ENCODE results near the gene HMGB2. TPM values are rescaled to one million over a fixed set of nuclear protein-coding genes. Genes with fewer than 3 reads are reported as not detected.
A peak's percentile ranks its signal among the peaks of the same experiment; 100 is the strongest.

Gene HMGB2
- total RNA-seq (2014; rRNA removed; shearing (Covaris generic)): 254 and 259 TPM in 2 replicates

DNA sequence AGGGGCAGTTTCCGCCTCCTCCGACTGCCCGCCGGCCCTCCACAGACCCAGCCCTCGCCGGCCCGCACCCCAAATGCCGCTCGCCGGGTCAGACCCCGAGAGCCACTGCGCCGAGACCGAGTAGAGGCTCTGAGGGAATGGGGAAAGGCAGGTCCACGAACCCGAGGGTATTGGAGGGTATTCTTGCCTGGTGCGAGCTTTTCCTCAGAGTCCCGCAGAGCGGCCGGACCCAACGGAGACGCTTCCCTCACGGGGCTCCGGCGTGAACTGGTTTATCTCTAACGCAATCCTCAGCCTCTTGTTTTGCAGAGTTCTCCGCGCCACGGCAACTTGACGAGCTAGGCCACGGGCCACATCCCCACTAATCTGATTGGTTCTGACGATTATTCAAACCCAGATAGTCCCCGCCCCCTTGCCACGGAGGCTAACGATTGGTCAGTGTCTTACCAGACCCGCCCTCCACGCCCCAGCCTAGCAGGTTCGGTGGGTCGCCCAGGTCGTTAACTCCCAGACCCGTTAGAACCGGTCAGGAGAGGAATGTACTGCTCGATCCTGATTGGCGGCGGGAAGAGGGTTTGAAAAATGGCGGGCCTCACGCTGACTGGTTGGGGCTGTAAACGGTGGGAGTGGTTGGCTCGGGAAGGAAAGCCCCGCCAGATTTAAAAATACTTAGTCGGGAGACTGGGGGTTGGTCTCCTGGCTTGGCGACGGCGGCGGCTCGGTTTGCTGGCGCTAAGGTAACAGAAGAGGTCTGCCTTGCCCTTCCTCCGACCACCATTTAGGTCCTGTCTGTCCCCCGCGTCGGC, at the start of gene HMGB2:
Gene HMGB2, minus strand, starts transcription at position 274 of the 806 bp plus-strand sequence. CDS start 709 bp downstream, outside the sequence.
- DNase-seq (ENCODE audit: low read depth): peak; percentile 99

DNA sequence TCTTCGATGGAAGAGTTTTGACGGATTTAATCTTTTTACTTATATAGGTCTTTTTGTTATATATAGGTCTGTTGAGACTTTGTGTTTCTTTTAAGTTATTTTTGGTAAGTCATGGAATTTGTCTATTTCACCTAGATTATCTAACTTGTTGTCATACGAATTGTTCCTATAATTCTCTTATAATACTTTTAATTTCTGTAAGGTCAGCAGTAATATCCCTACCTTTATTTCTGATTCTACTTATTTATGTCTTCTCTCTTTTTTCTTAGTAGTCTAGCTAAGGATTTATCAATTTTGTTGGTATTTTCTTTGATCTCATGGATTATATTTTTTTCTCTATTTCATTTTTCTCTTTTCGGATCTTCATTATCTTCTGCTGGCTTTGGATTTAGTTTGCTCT, 48.2 kb upstream of the HMGB2 start:
- DNase-seq (ENCODE audit: low read depth): no peak

DNA sequence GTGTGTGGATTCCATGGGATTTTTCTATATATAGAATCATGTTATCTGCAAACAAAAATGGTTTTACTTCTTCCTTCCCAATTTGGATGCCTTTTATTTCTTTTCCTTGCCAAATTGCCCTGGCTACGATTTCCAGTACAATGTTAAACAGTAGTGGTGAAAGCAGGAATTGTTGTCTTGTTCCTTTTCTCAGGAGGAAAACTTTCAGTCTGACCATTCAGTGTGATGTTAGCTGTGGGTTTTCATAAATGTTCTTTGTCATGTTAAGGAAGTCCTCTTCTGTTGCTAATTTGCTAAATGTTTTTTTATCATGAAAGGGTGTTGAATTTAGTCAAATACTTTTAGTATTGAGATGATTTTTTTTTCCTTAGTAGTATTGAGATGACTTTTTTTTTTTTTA, 47.5 kb upstream of the HMGB2 start:
- DNase-seq (ENCODE audit: low read depth): no peak

DNA sequence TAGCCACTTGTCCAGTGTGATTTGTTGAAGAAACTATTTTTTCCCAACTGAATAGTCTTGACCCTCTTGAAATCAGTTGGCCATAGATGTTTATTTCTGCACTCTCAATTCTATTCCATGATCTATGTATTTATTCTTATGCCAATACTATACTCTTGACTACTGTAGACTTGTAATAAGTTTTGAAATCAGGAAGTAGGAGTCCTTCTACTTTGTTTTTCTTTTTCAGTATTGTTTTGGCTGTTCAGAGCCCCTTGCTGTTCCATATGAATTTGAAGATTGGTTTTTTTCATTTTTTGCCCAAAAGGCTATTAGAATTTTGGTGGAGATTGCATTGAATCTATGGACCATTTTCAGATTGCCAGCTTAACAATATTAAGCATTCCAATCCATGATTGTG, 46.8 kb upstream of the HMGB2 start:
- no peak for DNase-seq (ENCODE audit: low read depth)

DNA sequence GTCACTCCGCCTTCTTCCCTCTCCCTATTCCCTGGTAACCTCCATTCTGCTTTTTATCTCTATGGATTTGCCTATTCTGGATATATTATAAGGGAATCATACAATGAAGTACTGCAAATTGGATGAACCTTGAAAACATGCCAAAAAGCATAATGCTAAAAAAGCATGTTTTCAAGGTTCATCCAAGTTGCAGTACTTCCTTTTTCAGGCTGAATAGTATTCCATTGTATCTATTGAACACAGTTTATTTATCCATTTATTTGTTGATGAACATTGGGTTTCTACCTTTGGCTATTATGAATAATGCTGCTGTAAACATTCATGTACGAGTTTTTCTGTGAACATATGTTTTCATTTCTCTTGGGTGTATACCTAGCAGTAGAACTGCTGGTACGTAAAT, 45.8 kb upstream of the HMGB2 start:
- DNase-seq (ENCODE audit: low read depth): no peak

DNA sequence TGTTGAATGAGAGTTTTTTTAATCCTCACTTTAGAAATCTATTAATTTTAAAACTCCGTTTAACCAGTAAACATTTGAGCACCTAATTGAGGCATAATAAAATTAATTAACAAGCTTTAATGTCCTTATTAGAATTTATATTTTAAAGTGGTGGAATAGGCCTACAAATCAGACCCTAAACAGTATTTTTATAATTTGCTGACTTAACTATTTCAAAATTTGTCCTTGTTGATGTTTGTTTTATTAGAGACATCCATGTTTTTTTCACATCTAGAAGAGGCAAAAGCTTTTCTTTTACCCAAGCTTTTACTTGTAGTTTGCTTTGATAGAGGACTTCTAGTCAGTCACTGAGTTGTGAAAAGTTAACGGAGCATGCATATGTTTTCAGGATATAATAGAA, 40.4 kb upstream of the HMGB2 start:
- DNase-seq (ENCODE audit: low read depth): no peak

DNA sequence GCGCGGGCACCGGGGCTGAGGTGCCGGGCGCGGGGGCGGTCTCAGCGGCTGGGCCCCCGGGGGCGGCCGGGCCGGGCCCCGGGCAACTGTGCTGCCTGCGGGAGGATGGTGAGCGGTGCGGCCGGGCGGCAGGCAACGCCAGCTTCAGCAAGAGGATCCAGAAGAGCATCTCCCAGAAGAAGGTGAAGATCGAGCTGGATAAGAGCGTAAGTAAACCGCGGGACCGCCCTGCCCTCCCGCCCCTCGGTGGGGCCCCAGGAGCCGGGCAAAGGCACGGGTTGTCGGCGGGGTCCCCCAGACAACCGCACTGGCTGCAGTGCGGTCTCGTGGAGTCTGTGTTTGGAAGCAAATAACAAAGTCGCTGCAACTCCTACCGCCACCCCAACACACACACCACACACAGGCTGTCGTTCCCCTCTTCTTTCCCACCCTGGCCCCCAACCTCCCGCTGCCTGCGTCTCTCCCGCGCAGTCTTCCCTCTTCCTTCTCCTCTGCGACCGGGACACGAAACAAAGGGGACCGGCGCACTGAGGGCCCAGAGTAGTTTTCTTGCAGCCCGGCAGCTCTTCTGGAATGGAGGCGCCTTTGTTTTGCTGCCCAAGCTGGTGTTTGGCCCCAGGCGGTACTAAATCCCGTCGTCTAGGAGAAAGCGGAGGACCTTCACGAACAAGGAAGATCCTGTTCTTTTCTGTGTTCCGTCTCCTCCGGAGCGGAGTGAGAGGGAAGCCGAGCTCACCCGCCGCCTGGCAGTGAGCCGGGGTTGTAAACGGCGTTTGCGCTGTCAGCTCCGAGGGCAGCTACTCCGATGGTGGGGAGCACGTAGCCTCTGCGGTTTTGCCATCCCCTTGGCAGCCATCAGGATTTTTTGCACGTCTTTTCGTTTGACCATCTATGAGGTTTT, 37.4 kb upstream of the HMGB2 start:
- DNase-seq (ENCODE audit: low read depth): peak; percentile 78

DNA sequence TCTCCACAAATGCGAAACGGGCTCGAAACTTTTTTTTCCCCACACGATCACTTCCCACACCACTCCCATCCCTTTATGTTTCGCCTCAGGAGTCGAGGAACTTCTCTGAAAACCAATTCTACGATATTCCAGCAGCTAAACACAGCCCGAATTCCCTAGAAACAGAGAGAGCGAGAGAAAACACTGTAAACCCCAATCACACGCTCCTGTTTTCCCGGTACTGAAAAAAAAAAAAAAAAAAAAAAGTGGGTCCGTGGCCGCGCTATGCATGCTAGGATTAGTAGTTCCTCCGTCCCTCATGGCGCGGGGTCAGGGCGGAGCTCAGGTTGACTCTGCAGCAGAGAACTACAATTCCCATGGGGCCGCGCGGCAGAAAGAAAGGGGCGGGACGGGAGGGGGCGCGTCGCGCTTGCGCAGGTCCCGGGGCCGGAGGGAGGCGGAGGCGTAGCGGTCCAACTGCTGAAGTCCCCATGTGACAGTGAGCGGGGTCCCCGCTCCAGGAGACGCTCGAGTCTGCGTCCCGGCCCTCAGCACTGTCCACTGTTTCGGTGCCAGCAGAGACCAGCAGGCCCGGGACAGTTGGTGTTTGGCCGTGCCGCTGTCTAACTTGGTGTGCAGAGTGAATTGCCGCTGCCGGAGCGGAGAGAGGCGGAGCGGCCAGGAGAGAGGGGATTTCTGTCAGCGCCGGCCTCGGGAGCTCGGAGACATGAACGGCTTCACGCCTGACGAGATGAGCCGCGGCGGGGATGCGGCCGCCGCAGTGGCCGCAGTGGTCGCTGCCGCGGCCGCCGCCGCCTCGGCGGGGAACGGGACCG, 36.5 kb upstream of the HMGB2 start, which contains the start of gene SAP30:
Gene SAP30, plus strand, starts transcription at position 478 of the 815 bp plus-strand sequence. Its CDS starts 229 bp downstream, at position 707.
- DNase-seq (ENCODE audit: low read depth): peak; percentile 96

DNA sequence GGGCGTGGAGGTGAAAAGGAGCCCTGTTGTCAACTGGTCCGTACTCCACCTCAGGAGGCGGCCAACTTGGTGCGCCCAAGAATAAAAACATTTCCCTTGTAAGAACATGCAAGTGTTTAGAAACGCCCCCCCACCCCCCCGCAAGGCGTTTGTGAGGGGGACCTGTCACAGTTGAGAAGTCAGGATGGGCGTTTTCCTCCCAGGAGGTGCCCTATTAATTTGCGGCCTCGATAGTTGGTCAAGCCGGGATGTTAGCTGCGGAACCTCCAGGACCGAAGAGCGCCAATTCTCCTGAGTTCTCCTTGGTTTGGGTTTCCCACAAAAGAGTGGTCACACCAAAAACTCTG, 35.9 kb upstream of the HMGB2 start:
- DNase-seq (ENCODE audit: low read depth): no peak

DNA sequence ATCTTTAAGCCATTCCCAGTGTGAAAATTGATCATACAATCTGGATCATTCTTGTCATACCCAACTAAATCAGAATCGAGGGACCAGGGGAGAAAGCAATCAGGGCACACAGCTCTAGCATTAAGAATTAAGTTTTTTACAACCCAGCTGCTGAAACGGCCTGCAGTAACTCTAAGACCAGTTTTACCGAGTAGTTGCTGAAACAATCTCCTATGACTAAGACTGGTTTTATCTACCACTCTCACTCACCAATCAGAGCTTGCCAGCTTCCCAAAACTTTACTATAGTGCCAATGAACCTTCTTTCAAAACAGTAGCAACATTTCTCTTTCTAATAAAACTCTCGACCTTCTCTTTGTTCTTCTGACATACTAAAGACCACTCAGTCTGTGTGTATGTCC, 33.8 kb upstream of the HMGB2 start:
- DNase-seq (ENCODE audit: low read depth): peak; percentile 62

DNA sequence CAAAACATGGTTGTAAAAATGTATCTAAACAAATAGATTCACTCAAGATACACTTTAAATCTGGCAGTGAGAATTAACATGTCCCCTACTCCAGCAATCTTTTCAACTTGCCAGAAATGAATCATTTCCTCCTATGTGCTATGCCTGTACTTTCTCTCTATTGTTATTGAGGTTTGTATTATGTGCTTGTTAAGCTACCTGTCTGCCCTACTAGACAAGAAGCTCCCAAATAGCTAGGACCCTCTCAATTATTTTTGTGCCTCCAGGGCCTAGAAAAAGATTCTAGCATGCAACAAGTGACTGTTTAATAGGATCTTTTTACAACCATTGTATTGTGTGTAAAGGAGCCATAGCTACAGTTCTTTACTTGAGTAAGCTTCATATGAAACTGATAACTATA, 33.1 kb upstream of the HMGB2 start:
- peak; percentile 11 for DNase-seq (ENCODE audit: low read depth)

DNA sequence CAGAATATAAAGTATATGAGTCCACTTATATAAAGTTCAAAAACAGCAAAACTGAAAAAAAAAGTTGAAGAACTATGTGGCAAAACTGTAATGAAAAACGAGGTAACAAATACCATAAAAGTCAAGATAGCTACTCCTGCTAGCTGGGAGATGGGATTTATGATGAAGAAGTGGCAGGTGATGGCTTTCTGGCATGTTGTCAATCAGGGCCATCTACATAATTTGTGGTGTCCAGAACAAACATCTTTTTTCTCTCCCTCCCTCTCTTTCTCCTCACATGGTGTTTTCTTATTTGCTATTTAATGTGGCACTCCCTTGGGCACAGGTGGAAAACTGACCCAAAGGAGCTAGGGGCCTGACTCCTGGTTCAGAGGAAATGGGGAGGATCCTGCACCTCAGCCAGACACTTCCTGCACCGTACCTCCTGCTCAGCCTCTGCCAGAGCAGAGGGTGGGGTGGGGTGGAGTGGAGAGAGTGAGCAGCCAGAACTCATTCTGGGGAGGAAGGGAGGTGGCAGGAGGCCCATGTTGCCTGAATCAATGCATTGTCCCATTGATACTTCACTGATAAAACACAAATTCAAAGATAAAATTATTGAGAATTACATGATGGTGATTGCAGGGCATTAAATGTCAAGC, 31.3 kb upstream of the HMGB2 start:
- no peak for DNase-seq (ENCODE audit: low read depth)

DNA sequence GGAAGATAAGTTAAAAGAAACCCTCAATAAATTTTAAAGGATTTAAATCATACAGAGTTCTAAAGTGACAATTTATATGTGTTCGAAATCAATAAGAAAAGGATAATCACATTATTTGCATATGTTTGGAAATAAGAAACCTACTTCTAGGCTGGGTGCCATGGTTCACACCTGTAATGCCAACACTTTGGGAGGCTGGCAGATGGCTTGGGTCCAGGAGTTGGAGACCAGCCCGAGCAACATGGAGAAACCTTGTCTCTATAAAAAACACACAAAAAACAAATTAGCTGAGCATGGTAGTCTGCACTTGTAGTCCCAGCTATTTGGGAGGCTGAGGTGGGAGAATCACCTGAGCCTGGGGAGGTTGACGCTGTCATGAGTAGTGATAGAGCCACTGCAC, 28.5 kb upstream of the HMGB2 start:
- DNase-seq (ENCODE audit: low read depth): no peak

DNA sequence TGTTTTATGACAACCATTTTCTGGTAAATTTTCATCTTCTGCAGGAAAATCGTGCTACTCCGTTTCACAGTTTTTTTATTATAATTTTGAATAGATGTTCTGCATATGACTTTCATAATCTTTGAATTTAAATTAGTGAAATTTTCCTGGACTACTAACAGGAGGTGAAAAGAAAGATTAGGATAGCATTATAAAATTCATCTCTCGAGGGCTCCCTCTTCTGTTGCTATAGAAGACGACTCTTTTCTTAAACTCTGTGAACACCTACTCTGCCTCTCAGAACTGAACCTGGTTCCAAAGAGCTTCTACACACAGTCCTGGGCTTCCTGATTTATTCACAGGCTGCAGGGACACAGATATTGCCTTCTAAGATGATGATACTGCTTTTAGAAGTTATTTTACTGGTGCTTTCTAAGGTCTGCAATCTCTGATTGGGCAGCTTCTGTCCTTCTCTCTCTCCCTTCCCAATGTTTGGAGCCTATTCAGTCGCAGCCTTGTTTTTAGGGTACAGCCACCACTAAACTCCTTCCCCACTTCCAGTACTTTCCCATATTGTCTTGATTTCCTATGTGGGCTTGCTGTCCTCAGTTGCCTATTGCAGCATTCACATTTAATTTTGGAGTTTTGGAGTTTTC, 26.5 kb upstream of the HMGB2 start:
- DNase-seq (ENCODE audit: low read depth): no peak

DNA sequence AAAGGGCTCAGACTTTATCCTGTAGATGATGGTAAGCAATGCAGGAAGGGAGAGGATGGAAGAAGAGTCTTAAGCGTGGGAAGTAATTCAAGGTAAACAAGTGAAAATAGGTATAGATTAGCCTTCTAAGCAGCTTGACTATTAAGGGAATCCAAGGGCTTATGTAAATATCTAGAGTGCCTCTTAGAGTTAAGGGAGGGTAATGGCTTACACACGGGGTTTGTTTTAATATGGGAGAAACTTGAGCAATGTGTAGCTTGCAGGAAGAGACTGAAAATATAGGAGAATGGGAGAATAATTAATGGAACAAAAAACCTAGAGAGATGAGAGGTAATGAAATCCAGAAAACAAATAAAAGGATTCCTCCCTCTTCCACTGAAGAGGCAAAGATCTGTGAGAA, 23.8 kb upstream of the HMGB2 start:
- DNase-seq (ENCODE audit: low read depth): no peak

DNA sequence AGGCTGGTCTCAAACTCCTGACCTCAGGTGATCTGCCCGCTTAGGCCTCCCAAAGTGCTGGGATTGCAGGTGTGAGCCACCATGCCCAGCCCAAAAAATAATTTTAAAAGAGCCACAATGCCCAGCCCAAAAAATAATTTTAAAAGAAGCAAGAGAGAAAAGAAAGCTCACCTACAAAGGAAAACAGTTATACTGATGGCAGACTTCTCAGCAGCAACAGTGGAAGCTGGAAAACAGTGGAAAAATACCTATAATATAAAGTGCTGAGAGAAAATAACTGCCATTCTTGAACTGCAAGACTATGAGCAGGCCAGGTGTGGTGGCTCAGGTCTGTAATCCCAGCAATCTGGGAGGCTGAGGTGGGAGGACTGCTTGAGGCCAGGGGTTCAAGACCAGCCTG, 13.3 kb upstream of the HMGB2 start:
- no peak for DNase-seq (ENCODE audit: low read depth)

DNA sequence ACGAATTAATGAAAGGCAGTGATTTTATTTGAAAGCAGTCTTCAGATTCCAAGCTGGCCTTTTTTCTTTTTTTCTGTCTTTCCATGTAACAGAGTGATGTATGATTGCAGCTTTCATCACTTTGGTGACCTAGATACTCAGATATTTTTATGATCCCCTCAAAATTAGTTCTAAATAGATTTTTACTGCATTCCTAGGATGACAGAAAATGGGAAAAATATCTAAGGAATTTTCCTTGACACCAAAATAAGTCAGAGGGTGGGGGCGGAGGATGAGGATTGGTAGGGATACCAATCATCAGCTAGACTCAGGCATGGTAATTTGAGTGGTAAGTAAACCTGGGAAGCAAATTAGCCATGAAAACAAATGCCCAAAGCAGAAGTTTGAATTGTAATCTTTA, 11.9 kb upstream of the HMGB2 start:
- peak; percentile 51 for DNase-seq (ENCODE audit: low read depth)

DNA sequence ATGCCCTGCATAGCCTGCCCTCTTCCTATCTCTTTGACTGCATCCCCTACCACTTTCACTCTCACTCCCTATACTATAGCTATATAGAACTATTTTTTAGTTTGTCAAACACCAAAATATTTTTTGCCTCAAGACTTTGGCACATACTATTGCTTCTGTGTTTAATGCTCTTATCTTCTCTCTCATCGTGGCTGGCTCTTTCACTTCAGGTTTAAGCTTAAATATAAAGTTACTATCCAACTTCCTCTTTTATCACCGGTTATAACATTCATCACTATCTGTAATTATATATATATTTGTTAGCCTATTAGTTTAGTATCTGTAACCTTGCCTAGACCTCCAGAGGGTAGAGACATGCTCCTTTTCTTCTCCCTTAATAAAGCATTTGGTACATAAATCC, 11.5 kb upstream of the HMGB2 start:
- DNase-seq (ENCODE audit: low read depth): no peak

DNA sequence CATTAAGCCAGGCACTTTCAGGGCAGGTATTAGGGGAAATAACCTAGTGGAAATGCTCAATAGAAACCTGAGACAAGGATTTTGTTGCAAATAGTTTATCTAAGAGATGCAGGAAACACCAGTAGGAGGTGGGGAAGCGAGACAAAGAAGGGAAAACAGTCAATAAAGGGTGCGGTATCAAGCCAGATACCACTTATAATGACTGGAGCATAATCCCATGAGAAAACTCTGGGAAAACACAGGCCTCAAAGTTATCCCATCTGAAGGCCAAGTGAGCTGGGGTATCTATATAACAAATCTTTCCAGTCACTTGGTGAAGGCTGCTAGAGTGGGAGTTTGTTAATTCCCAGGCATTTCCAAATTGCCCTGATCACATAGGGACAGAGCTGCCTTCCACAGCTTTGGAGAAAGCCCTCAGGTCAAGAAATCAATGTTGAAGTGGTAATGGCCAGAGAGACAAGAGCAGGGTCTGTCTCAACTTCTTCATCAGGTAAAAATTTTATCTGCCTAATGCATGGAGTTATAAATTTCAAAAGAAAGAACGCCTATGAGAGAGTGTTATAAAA, 9.8 kb upstream of the HMGB2 start:
- no peak for DNase-seq (ENCODE audit: low read depth)

DNA sequence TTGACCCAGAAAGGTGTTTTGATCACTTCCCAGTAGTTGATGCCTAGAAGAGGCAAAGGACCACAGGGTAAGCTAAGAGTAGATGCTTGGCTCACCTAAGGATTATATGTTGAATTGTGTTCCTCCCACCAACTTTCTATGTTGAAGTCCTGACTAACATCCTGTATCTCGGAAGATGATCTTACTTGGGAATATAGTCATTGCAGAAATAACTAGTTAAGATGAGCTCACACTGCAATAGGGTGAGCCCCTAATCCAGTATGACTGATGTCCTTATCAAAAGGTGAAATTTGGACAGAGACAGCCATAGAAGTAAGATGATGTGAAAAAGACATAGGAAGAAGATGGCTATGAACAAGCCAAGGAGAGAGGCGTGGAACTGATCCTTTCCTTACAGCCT, 3.3 kb upstream of the HMGB2 start:
- no peak for DNase-seq (ENCODE audit: low read depth)

All from RPMI7951 (cell line).